Measurements from ENCODE around the gene FKBP6. TPM values are rescaled to one million over a fixed set of nuclear protein-coding genes. Genes with fewer than 3 reads are reported as not detected.

The FKBP6 gene
- total RNA-seq, 1 experiment from 2014 or later, result not detected

GRCh38 chr7:73314271-73314670 is 13.7 kb upstream of the FKBP6 start:
- Mint-ChIP-seq H3K4me3 (no peak overlapping the region), H3K27me3 (ENCODE audit: low read depth) (peaks cover 16% of the 10 kb centered on the region), H3K36me3 (ENCODE audit: insufficient read depth in 1 of 3, low read depth in 3 of 3) (no peaks in the 10 kb centered on the region), H3K27ac (no peak overlapping the region), H3K9me3 (peaks cover under 1 to 1% of the 10 kb centered on the region in 2 experiments; a peak in 2 of 5 replicates), H3K4me1 (no peaks in the 10 kb centered on the region)
- Histone ChIP-seq H3K79me1 (ENCODE audit: insufficient read depth, low read depth, low read length, poor library complexity, severe bottlenecking) (no peaks in the 10 kb centered on the region), H3K27me3 (ENCODE audit: insufficient read depth, low read length) (no peaks in the 10 kb centered on the region), H3K23me2 (ENCODE audit: insufficient read length, low read depth, low read length, poor library complexity, severe bottlenecking) (no peaks in the 10 kb centered on the region), H2BK120ac (ENCODE audit: low read depth, low read length, poor library complexity, severe bottlenecking) (no peak overlapping the region), H3K9me3 (ENCODE audit: control insufficient read depth, low read depth, low read length) (no peaks in the 10 kb centered on the region), H2BK12ac (ENCODE audit: insufficient read length, low read depth, low read length) (no peak overlapping the region), H2AK5ac (ENCODE audit: insufficient read length, low read length) (no peak overlapping the region), H3K79me2 (ENCODE audit: insufficient read depth, low read length) (no peaks in the 10 kb centered on the region), H3K4me1 (ENCODE audit: insufficient read depth, low read length) (no peaks in the 10 kb centered on the region), H2BK20ac (ENCODE audit: low read depth, low read length, poor library complexity, severe bottlenecking) (no peak overlapping the region), H3K4me2 (ENCODE audit: insufficient read depth, insufficient read length, low read length) (no peak overlapping the region), H3K9ac (ENCODE audit: extremely low read depth, insufficient read length, low read length) (no peak overlapping the region), H3K14ac (ENCODE audit: insufficient read depth, low read length) (no peak overlapping the region), H3K27ac (ENCODE audit: insufficient read length, low read depth, low read length) (no peak overlapping the region), H3K56ac (ENCODE audit: insufficient read length, low read depth, low read length) (no peak overlapping the region), H2AFZ (ENCODE audit: low read length) (no peak overlapping the region), H3T11ph (ENCODE audit: low read length) (no peak overlapping the region), H2BK15ac (ENCODE audit: low read depth, low read length) (no peak overlapping the region), H4K5ac (ENCODE audit: insufficient read length, low read depth, low read length) (no peak overlapping the region), H3K4ac (ENCODE audit: low read depth, low read length) (no peak overlapping the region), H2BK5ac (ENCODE audit: insufficient read length, low read length) (no peak overlapping the region), H4K8ac (replicated peaks; ENCODE audit: insufficient read length, low read depth, low read length) (no peak overlapping the region), H3K23ac (ENCODE audit: insufficient read length, low read depth, low read length) (no peak overlapping the region), H4K20me1 (ENCODE audit: control insufficient read depth, insufficient read depth, insufficient read length) (no peaks in the 10 kb centered on the region), H4K91ac (ENCODE audit: insufficient read length, low read depth, low read length) (no peak overlapping the region), H3K18ac (ENCODE audit: insufficient read length, low read depth, low read length) (no peak overlapping the region)
- WGBS (ENCODE audit: extremely low coverage, insufficient read length, low lambda C conversion rate), result no CpG with 5 or more reads among the region's 5 CpGs
- DNase-seq, result no peak
- no peak for TF ChIP-seq CTCF (conservative IDR thresholded peaks at IDR 0.05)
